Progenitor cell of endocrine pancreas (in vitro differentiated cells): ENCODE results near the gene LRRFIP1. TPM values are rescaled to one million over a fixed set of nuclear protein-coding genes. Genes with fewer than 3 reads are reported as not detected.

ENCODE experiments used
- DNase-seq: peaks from one replicate; pipeline ENCODE4 v3.0.0; 2021; ENCODE audit warnings: low spot score; ENCODE audit not compliant: unreplicated experiment
- H3K27ac Mint-ChIP-seq: 2 replicates; pipeline ENCODE4 v1.8.0; 2021; ENCODE audit warnings: mild to moderate bottlenecking, moderate library complexity, mixed read lengths
- H3K27me3 Mint-ChIP-seq: 2 replicates; pipeline ENCODE4 v1.8.0; 2021; ENCODE audit warnings: mixed read lengths
- H3K36me3 Mint-ChIP-seq: 2 replicates; pipeline ENCODE4 v1.8.0; 2022; ENCODE audit warnings: mixed read lengths; ENCODE audit not compliant: insufficient read depth
- H3K4me1 Mint-ChIP-seq: 2 replicates; pipeline ENCODE4 v1.8.0; 2021; ENCODE audit warnings: low read depth, mixed read lengths
- H3K4me3 Mint-ChIP-seq: 2 replicates; pipeline ENCODE4 v1.8.0; 2021; ENCODE audit warnings: low read depth, mild to moderate bottlenecking, moderate library complexity, mixed read lengths
- H3K9me3 Mint-ChIP-seq: 2 replicates; pipeline ENCODE4 v1.8.0; 2021; ENCODE audit warnings: low read depth, mixed read lengths
- CTCF ChIP-seq: fragments of 200-600 bp; sonication (generic); IDR thresholded peaks from one replicate; pipeline ENCODE4 v1.5.0; 2021; ENCODE audit warnings: antibody characterized with exemption, mild to moderate bottlenecking; ENCODE audit not compliant: unreplicated experiment
- total RNA-seq: library from RNA; stranded (reverse); gene quantifications from 2 replicates; pipeline ENCODE4 v1.2.1, GENCODE V29; 2021

Gene LRRFIP1
- total RNA-seq, 1 donor from 2014 or later: 68.6 TPM

DNA sequence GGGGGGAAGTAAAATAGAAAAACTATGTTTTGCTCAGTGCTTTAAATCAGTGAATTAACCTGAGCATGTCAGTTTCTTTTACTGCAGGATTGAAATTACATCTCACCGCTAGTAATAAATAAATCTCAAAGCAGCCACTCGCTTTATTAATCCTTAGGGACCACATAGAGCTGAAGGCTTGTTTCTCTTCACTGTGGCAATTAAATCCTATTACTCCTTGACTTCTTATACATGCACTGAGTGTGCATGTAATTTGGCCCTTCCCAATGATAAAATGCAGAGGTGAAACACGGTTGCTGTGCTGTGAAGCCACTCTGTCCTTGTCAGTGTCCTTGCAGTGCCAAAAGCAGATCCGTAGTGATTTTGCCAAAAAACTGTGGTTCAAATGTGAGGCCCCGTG lies 94.1 kb downstream of the LRRFIP1 start:
- no peak for TF ChIP-seq CTCF
- H3K9me3 Mint-ChIP-seq: no peaks in the 10 kb centered on the region
- DNase-seq: no peak
- H3K36me3 Mint-ChIP-seq: no peaks in the 10 kb centered on the region
- no peaks in the 10 kb centered on the region for H3K27me3 Mint-ChIP-seq
- no peak overlapping the region for H3K4me3 Mint-ChIP-seq
- H3K4me1 Mint-ChIP-seq: peaks cover 25% of the 10 kb centered on the region
- H3K27ac Mint-ChIP-seq: peak overlapping the region; percentile 30

DNA sequence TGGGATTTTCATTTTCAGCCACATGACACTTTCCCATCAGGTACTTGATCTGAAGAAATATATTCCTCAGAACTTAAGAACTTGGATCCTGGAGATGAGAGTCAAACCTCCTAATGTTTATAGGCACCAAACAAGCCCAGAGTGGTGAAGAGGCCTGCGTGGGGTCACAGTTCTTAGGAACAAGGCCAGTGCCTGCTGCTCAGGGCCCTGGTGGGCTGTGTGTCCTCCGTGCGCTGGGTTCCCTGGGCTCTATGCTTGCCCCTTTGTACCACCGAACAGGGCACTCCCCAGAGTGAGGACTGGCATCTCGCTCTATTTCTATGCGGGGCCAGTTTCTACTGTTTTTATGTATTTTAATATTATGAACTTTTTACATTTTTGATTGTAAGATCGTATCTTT lies 95.2 kb downstream of the LRRFIP1 start:
- Mint-ChIP-seq H3K36me3 (no peaks in the 10 kb centered on the region), H3K27ac (no peak overlapping the region), H3K27me3 (no peaks in the 10 kb centered on the region), H3K9me3 (no peaks in the 10 kb centered on the region), H3K4me1 (peaks cover 28% of the 10 kb centered on the region), H3K4me3 (no peak overlapping the region)
- TF ChIP-seq CTCF: no peak
- DNase-seq: no peak

DNA sequence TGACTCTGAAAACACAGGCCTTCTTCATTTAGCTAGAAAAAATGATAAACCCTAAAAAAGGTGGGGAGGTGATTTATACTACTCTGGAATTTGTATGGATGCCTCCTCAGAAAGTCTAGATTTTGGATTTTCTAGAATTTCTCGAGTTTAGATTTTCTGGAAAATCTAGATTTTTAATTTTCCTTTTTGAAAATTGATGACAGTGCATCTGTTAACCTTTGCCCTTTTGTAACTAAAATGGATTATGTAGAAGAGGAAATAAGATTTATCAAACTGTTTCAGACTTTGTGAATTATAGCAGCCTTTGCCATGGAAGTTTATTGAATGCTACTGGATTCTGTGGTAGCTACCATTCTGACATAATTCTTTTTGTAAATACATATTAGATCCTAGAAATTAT lies 95.6 kb downstream of the LRRFIP1 start:
- no peak for DNase-seq
- Mint-ChIP-seq H3K4me1 (peaks cover 32% of the 10 kb centered on the region), H3K9me3 (no peaks in the 10 kb centered on the region), H3K27ac (no peak overlapping the region), H3K4me3 (no peak overlapping the region), H3K36me3 (no peaks in the 10 kb centered on the region), H3K27me3 (no peaks in the 10 kb centered on the region)
- no peak for TF ChIP-seq CTCF

- H3K4me3 Mint-ChIP-seq: no peak overlapping the region
- H3K9me3 Mint-ChIP-seq: no peaks in the 10 kb centered on the region
- no peaks in the 10 kb centered on the region for H3K27me3 Mint-ChIP-seq
- peaks cover 36% of the 10 kb centered on the region for H3K4me1 Mint-ChIP-seq
- peak overlapping the region; percentile 60 for H3K27ac Mint-ChIP-seq
- no peaks in the 10 kb centered on the region for H3K36me3 Mint-ChIP-seq
- TF ChIP-seq CTCF: no peak
- DNase-seq: no peak
Measured at GRCh38 chr2:237723602-237724001, 96.2 kb downstream of the LRRFIP1 start.

GRCh38 chr2:237724811-237725478 lies 97.6 kb downstream of the LRRFIP1 start:
- Mint-ChIP-seq H3K27ac (peak overlapping the region; percentile 73), H3K9me3 (no peaks in the 10 kb centered on the region), H3K36me3 (no peaks in the 10 kb centered on the region), H3K4me1 (peaks cover 47% of the 10 kb centered on the region), H3K27me3 (no peaks in the 10 kb centered on the region), H3K4me3 (no peak overlapping the region)
- no peak for DNase-seq
- no peak for TF ChIP-seq CTCF
